B cell (primary cell): ENCODE data around the gene TMEM263. TPM values are rescaled to one million over a fixed set of nuclear protein-coding genes. Genes with fewer than 3 reads are reported as not detected.

ENCODE experiments used
- ATAC-seq: fragments of 200-7000 bp; cut with Tn5 transposase; one replicate; pipeline ENCODE4 v1.10.0; 2021; ENCODE audit warnings: low read depth, mild to moderate bottlenecking, moderate number of reproducible peaks, moderate library complexity
- CTCF ChIA-PET: fragments of 350-600 bp; sonication (Branson Sonifier 250); formaldehyde crosslinking; loops from one replicate; lab custom pipeline; 2021; ENCODE audit warnings: antibody characterized with exemption, inconsistent platforms; lab: Charles Lee
- POLR2A ChIA-PET: fragments of 350-600 bp; sonication (Branson Sonifier 250); formaldehyde crosslinking; loops from one replicate; lab custom pipeline; 2021; ENCODE audit warnings: antibody characterized with exemption; lab: Charles Lee
- DNase-seq: peaks from one replicate; pipeline ENCODE4 v3.0.0; 2013
- H2AFZ ChIP-seq: 2 replicates; pipeline ENCODE4 v1.6.1; 2012; ENCODE audit warnings: mild to moderate bottlenecking, low read depth, low read length; ENCODE audit not compliant: insufficient read depth, poor library complexity, severe bottlenecking
- H3K27ac ChIP-seq, 2 donors: 1 replicate in 1 of 2; 2 replicates in 1 of 2; pipeline ENCODE4 v1.5.1; 2012 to 2013; ENCODE audit warnings: low read length in 2 of 2, mild to moderate bottlenecking in 2 of 2, moderate library complexity in 1 of 2
- H3K27me3 ChIP-seq, 4 experiments: fragments of 200-600 bp in 1 of 4; sonication (generic) in 1 of 4; replicated peaks in 1 of 4; 1 replicate in 2 of 4; 2 replicates in 2 of 4; pipeline versions ENCODE4 v1.6.1 to v1.7.0; 2013 to 2016; ENCODE audit warnings: low read length in 3 of 4, mild to moderate bottlenecking in 2 of 4, mixed read lengths in 1 of 4, moderate library complexity in 1 of 4; ENCODE audit not compliant: insufficient read depth in 4 of 4, control insufficient read depth in 3 of 4; ENCODE audit errors: control extremely low read depth in 1 of 4
- H3K36me3 ChIP-seq, 2 experiments: replicated peaks in 1 of 2; 1 replicate in 1 of 2; 2 replicates in 1 of 2; pipeline versions ENCODE4 v1.6.1 to v1.7.1; 2013; ENCODE audit warnings: low read length in 1 of 2; ENCODE audit not compliant: insufficient read depth in 2 of 2, control insufficient read depth in 1 of 2; ENCODE audit errors: control extremely low read depth in 1 of 2, extremely low read depth in 1 of 2
- H3K4me1 ChIP-seq, 2 donors: fragments of 200-600 bp in 1 of 2; sonication (generic) in 1 of 2; 1 replicate in 1 of 2; 2 replicates in 1 of 2; pipeline versions ENCODE4 v1.5.1 to v1.6.1; 2013 to 2017; ENCODE audit warnings: low read length in 2 of 2; ENCODE audit not compliant: control insufficient read depth in 2 of 2, insufficient read depth in 2 of 2
- H3K4me2 ChIP-seq: replicated peaks from 2 replicates; pipeline ENCODE3; 2012; ENCODE audit warnings: mild to moderate bottlenecking, low read depth, low read length; ENCODE audit not compliant: poor library complexity, severe bottlenecking
- H3K4me3 ChIP-seq, 5 experiments: fragments of 200-600 bp in 1 of 5; sonication (generic) in 1 of 5; 1 replicate in 3 of 5; 2 replicates in 2 of 5; pipeline versions ENCODE4 v1.5.1 to v1.7.0; 2011 to 2016; ENCODE audit warnings: low read length in 4 of 5, mild to moderate bottlenecking in 4 of 5, low read depth in 2 of 5, control low read depth in 1 of 5, moderate library complexity in 1 of 5; ENCODE audit not compliant: insufficient read depth in 1 of 5; ENCODE audit errors: control extremely low read depth in 1 of 5, extremely low read depth in 1 of 5
- H3K79me2 ChIP-seq: fragments of 200-600 bp; sonication (generic); one replicate; pipeline ENCODE4 v1.6.0; 2016; ENCODE audit warnings: low read length; ENCODE audit not compliant: control insufficient read depth, insufficient read depth
- H3K9ac ChIP-seq: fragments of 200-600 bp; sonication (generic); 2 replicates; pipeline ENCODE4 v1.6.1; 2017; ENCODE audit warnings: mild to moderate bottlenecking, low read length, moderate library complexity
- H3K9me3 ChIP-seq, 3 donors: one replicate each; pipeline versions ENCODE4 v1.6.1 to v1.7.1; 2013; ENCODE audit warnings: low read length in 2 of 3; ENCODE audit not compliant: control insufficient read depth in 2 of 3, insufficient read depth in 1 of 3; ENCODE audit errors: control extremely low read depth in 1 of 3
- H4K20me1 ChIP-seq: 2 replicates; pipeline ENCODE4 v1.6.0; 2012; ENCODE audit warnings: mild to moderate bottlenecking, low read length; ENCODE audit not compliant: insufficient read depth, control insufficient read depth, poor library complexity, severe bottlenecking
- H3K27ac Mint-ChIP-seq: one replicate; pipeline ENCODE4 v1.8.0; 2021; ENCODE audit warnings: mixed read lengths
- H3K27me3 Mint-ChIP-seq: one replicate; pipeline ENCODE4 v1.8.0; 2021; ENCODE audit warnings: mixed read lengths
- H3K4me1 Mint-ChIP-seq: one replicate; pipeline ENCODE4 v1.8.0; 2021; ENCODE audit warnings: mixed read lengths
- H3K4me3 Mint-ChIP-seq: one replicate; pipeline ENCODE4 v1.8.0; 2021; ENCODE audit warnings: mixed read lengths
- H3K9me3 Mint-ChIP-seq: one replicate; pipeline ENCODE4 v1.8.0; 2022; ENCODE audit warnings: mixed read lengths; ENCODE audit not compliant: insufficient read depth
- CTCF ChIP-seq: fragments of 200-600 bp; IDR thresholded peaks from one replicate; pipeline ENCODE4 v1.8.0; 2022; ENCODE audit warnings: antibody characterized with exemption, mild to moderate bottlenecking
- EZH2 ChIP-seq: IDR thresholded peaks from 2 replicates; pipeline ENCODE4 v1.6.1; 2012; ENCODE audit warnings: borderline replicate concordance, low read depth, mild to moderate bottlenecking, moderate library complexity, low read length; ENCODE audit not compliant: insufficient read depth, poor library complexity, severe bottlenecking
- WGBS: methylation state at CpG from one replicate; pipeline ENCODE4 v1.1.5; 2013; ENCODE audit warnings: missing lambda C conversion rate; ENCODE audit not compliant: insufficient coverage; 5-methylcytosine and 5-hydroxymethylcytosine counted together
- intact Hi-C: fragments of 100-400 bp; cut with micrococcal nuclease; formaldehyde crosslinking; loops from one replicate; pipeline ENCODE4 v1.10.0; 2022
- polyA plus RNA-seq: library from polyadenylated mRNA; depleted of rRNA; stranded (reverse); fragments of >200 nt; gene quantifications from 2 replicates; pipeline ENCODE4 v1.2.3, GENCODE V29; 2012
- total RNA-seq, 2 donors: library from RNA; stranded (reverse); fragments of 120-200 nt in 1 of 2; gene quantifications; 1 replicate in 1 of 2; 2 replicates in 1 of 2; pipeline versions ENCODE4 v1.2.3 to v1.2.4, GENCODE V29; 2013 to 2022

The TMEM263 gene
- total and polyA plus RNA-seq, 2 donors (not counting 1 experiment from before 2014, with no cell fraction given), result 4.8 to 23.5 TPM

- ATAC-seq, result no peak
- no peaks in the 10 kb centered on the region for H3K9me3 ChIP-seq
- no peak overlapping the region for H3K27ac ChIP-seq
- H3K4me1 Mint-ChIP-seq, result no peaks in the 10 kb centered on the region
- no peak overlapping the region for H3K27ac Mint-ChIP-seq
- DNase-seq, result no peak
- ChIA-PET CTCF (no interaction called here), POLR2A (no interaction called here)
- H3K4me2 ChIP-seq, result no peak overlapping the region
- no peak for TF ChIP-seq EZH2
- no peak overlapping the region for H3K9ac ChIP-seq
- WGBS, result 100% methylated on average over 1 of the region's 4 CpGs
- no peaks in the 10 kb centered on the region for H3K27me3 Mint-ChIP-seq
- no peaks in the 10 kb centered on the region for H3K27me3 ChIP-seq
- no peaks in the 10 kb centered on the region for H3K79me2 ChIP-seq
- H3K4me3 ChIP-seq, result no peak overlapping the region
- peaks cover 3% of the 10 kb centered on the region for H3K9me3 Mint-ChIP-seq
- H3K4me1 ChIP-seq, result no peaks in the 10 kb centered on the region
- no peaks in the 10 kb centered on the region for H4K20me1 ChIP-seq
- intact Hi-C loops, result no loop called here
- H3K4me3 Mint-ChIP-seq, result no peak overlapping the region
- H2AFZ ChIP-seq, result no peak overlapping the region
- H3K36me3 ChIP-seq, result no peaks in the 10 kb centered on the region
Measured at GRCh38 chr12:107007411-107007810, 51.7 kb downstream of the TMEM263 start.

GRCh38 chr12:107011519-107011918 lies 55.8 kb downstream of the TMEM263 start:
- DNase-seq, result no peak
- Mint-ChIP-seq H3K27ac (no peak overlapping the region), H3K4me1 (no peaks in the 10 kb centered on the region), H3K4me3 (no peak overlapping the region), H3K9me3 (no peaks in the 10 kb centered on the region), H3K27me3 (no peaks in the 10 kb centered on the region)
- no peak overlapping the region for H3K4me3 ChIP-seq
- H3K9me3 ChIP-seq, result no peaks in the 10 kb centered on the region
- no peaks in the 10 kb centered on the region for H3K4me1 ChIP-seq
- WGBS, result no CpG with 5 or more reads among the region's 2 CpGs
- no peaks in the 10 kb centered on the region for H3K79me2 ChIP-seq
- no peaks in the 10 kb centered on the region for H3K36me3 ChIP-seq
- TF ChIP-seq EZH2, result no peak
- no peak for TF ChIP-seq CTCF
- ChIA-PET CTCF (interaction anchor here (0.6 kb wide), 1 partner anchor 664 kb away, joined by 3 read pairs; no protein-coding TSS in a partner anchor), POLR2A (no interaction called here)
- no peaks in the 10 kb centered on the region for H3K27me3 ChIP-seq
- intact Hi-C loops, result no loop called here
- H2AFZ ChIP-seq, result no peak overlapping the region
- H4K20me1 ChIP-seq, result no peaks in the 10 kb centered on the region
- no peak overlapping the region for H3K9ac ChIP-seq
- no peak for ATAC-seq
- no peak overlapping the region for H3K4me2 ChIP-seq
- H3K27ac ChIP-seq, result no peak overlapping the region
